A549 treated with DMSO at 1 μM for 4 hours (cell line): ENCODE measurements around the gene PRRC2A. TPM values are rescaled to one million over a fixed set of nuclear protein-coding genes. Genes with fewer than 3 reads are reported as not detected.

ENCODE experiments used
- total RNA-seq: library from RNA; stranded (reverse); fragments of 200-300 nt; extraction: Qiagen RNA extraction; gene quantifications from 5 replicates; pipeline ENCODE4 v1.2.3, GENCODE V29; 2022; ENCODE audit warnings: low read depth

Gene PRRC2A
- total RNA-seq, 1 experiment from 2014 or later, result 86.8 TPM

Other genes with a start within 250 kb of the PRRC2A start
- gene MICA, start 217.1 kb upstream of the PRRC2A start, total RNA-seq, result 26.7 to 28.7 TPM (median 27.5 TPM) in 5 replicates
- gene MICB, start 122.6 kb upstream of the PRRC2A start, total RNA-seq, result 7.6 to 9.0 TPM (median 8.6 TPM) in 5 replicates
- not detected in 5 replicates for gene MCCD1, start 91.8 kb upstream of the PRRC2A start, total RNA-seq
- gene DDX39B, start 78.7 kb upstream of the PRRC2A start, total RNA-seq, result 352 to 407 TPM (median 386 TPM) in 5 replicates
- gene ATP6V1G2, start 74.1 kb upstream of the PRRC2A start, total RNA-seq, result 0.40 to 0.77 TPM (median 0.64 TPM) in 5 replicates
- gene NFKBIL1, start 73.1 kb upstream of the PRRC2A start, total RNA-seq, result 9.6 to 12.9 TPM (median 11.4 TPM) in 5 replicates
- gene LTA, start 48.4 kb upstream of the PRRC2A start, total RNA-seq, result 0.11 to 0.12 TPM in 2 of 5 replicates, not detected in the others
- gene TNF, start 45.1 kb upstream of the PRRC2A start, total RNA-seq, result 0.10 to 0.22 TPM (median 0.11 TPM) in 3 of 5 replicates, not detected in the others
- gene LTB, start 38.3 kb upstream of the PRRC2A start, total RNA-seq, result 0.29 to 0.50 TPM (median 0.49 TPM) in 5 replicates
- gene LST1, start 34.4 kb upstream of the PRRC2A start, total RNA-seq, result 0.20 to 0.26 TPM in 2 of 5 replicates, not detected in the others
- not detected in 5 replicates for gene NCR3, start 27.7 kb upstream of the PRRC2A start, total RNA-seq
- not detected in 5 replicates for gene AIF1, start 5.5 kb upstream of the PRRC2A start, total RNA-seq
- gene BAG6, start 31.9 kb downstream of the PRRC2A start, total RNA-seq, result 119 to 155 TPM (median 144 TPM) in 5 replicates
- 2.8 to 3.8 TPM (median 3.2 TPM) in 5 replicates for gene APOM, start 35.2 kb downstream of the PRRC2A start, total RNA-seq
- gene C6orf47, start 40.1 kb downstream of the PRRC2A start, total RNA-seq, result 10.9 to 13.1 TPM (median 12.1 TPM) in 5 replicates
- gene GPANK1, start 44.3 kb downstream of the PRRC2A start, total RNA-seq, result 10.7 to 15.4 TPM (median 12.2 TPM) in 5 replicates
- 165 to 176 TPM (median 167 TPM) in 5 replicates for gene CSNK2B, start 45.4 kb downstream of the PRRC2A start, total RNA-seq
- 3.6 to 5.8 TPM (median 5.1 TPM) in 5 replicates for gene LY6G5B, start 49.3 kb downstream of the PRRC2A start, total RNA-seq
- 0.95 to 2.0 TPM (median 1.3 TPM) in 5 replicates for gene LY6G5C, start 60.4 kb downstream of the PRRC2A start, total RNA-seq
- 16.1 to 20.1 TPM (median 17.9 TPM) in 5 replicates for gene ABHD16A, start 82.6 kb downstream of the PRRC2A start, total RNA-seq
- gene LY6G6F, start 86.2 kb downstream of the PRRC2A start, total RNA-seq, result not detected in 5 replicates
- gene LY6G6D, start 94.6 kb downstream of the PRRC2A start, total RNA-seq, result not detected in 5 replicates
- 0.12 to 0.20 TPM in 2 of 5 replicates, not detected in the others for gene LY6G6C, start 101.0 kb downstream of the PRRC2A start, total RNA-seq
- not detected in 5 replicates for gene MPIG6B, start 102.7 kb downstream of the PRRC2A start, total RNA-seq
- gene DDAH2, start 108.6 kb downstream of the PRRC2A start, total RNA-seq, result 27.0 to 30.0 TPM (median 27.6 TPM) in 5 replicates
- gene CLIC1, start 115.8 kb downstream of the PRRC2A start, total RNA-seq, result 490 to 521 TPM (median 507 TPM) in 5 replicates
- 10.7 to 16.8 TPM (median 15.8 TPM) in 5 replicates for gene MSH5, start 119.3 kb downstream of the PRRC2A start, total RNA-seq
- 3.0 to 5.0 TPM (median 3.3 TPM) in 5 replicates for gene SAPCD1, start 141.9 kb downstream of the PRRC2A start, total RNA-seq
- gene VWA7, start 156.6 kb downstream of the PRRC2A start, total RNA-seq, result 1.4 to 2.0 TPM (median 1.8 TPM) in 5 replicates
- gene VARS1, start 175.0 kb downstream of the PRRC2A start, total RNA-seq, result 52.7 to 64.9 TPM (median 59.0 TPM) in 5 replicates
- 49.8 to 66.9 TPM (median 61.6 TPM) in 5 replicates for gene LSM2, start 186.3 kb downstream of the PRRC2A start, total RNA-seq
- 1.00 to 2.0 TPM (median 1.9 TPM) in 5 replicates for gene HSPA1L, start 194.6 kb downstream of the PRRC2A start, total RNA-seq
- 134 to 436 TPM (median 349 TPM) in 5 replicates for gene HSPA1A, start 194.8 kb downstream of the PRRC2A start, total RNA-seq
- gene HSPA1B, start 207.0 kb downstream of the PRRC2A start, total RNA-seq, result 109 to 336 TPM (median 263 TPM) in 5 replicates
- 26.4 to 37.6 TPM (median 30.1 TPM) in 5 replicates for gene NEU1, start 242.1 kb downstream of the PRRC2A start, total RNA-seq